Fibroblast of the aortic adventitia (primary cell): ENCODE results near the gene PTTG2. TPM values are rescaled to one million over a fixed set of nuclear protein-coding genes. Genes with fewer than 3 reads are reported as not detected.

Source experiments
- DNase-seq: peaks from one replicate; pipeline ENCODE4 v3.0.0-alpha.2; 2010; ENCODE audit warnings: low read depth
- H3K4me3 ChIP-seq: 2 replicates; pipeline ENCODE4 v1.5.1; 2011; ENCODE audit warnings: low read depth, mild to moderate bottlenecking, control low read depth, low read length, moderate library complexity
- CTCF ChIP-seq: IDR thresholded peaks from 2 replicates; pipeline ENCODE4 v1.5.1; 2011; ENCODE audit warnings: mild to moderate bottlenecking, low read length, control low read depth, inconsistent platforms; ENCODE audit not compliant: insufficient read depth
- total RNA-seq: library from RNA; depleted of rRNA; stranded (reverse); fragments of >200 nt; gene quantifications from 2 replicates; pipeline ENCODE4 v1.2.3, GENCODE V29; 2012; ENCODE audit warnings: low replicate concordance

The PTTG2 gene
- total RNA-seq, 1 donor: not detected

GRCh38 chr4:37983951-37984350 is 23.8 kb downstream of the PTTG2 start:
- no peak overlapping the region for H3K4me3 ChIP-seq
- no peak for TF ChIP-seq CTCF
- DNase-seq: no peak

DNA sequence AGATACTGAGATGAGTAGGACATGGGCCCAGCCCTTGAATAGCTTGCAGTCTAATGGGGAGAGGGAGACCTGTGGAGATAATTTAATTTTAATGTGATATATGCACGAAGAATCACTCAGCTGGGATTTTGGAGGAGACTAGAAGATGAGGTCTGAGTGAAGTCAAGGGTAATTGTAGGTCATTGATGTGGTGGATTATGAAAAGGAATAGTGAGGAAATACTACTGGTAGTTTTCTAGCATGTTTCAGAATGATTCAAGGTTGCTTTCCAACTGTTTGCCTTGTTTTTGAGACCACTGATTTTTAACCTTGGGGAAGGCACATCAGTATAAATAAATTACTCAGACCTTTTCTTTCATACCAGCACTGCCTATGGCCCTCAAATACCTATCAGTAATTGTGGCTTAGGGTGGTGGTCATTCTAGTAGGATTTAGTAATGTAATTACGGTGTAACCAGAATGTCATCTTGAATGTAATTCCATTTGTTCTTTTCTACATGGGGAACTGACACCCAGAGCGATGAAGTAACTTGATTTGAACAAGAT is 25.6 kb downstream of the PTTG2 start:
- no peak for DNase-seq
- H3K4me3 ChIP-seq: no peak overlapping the region
- no peak for TF ChIP-seq CTCF

- DNase-seq: no peak
- H3K4me3 ChIP-seq: no peak overlapping the region
- TF ChIP-seq CTCF: no peak
Observed at GRCh38 chr4:37988670-37989069, 28.5 kb downstream of the PTTG2 start.

- no peak for DNase-seq
- no peak for TF ChIP-seq CTCF
- H3K4me3 ChIP-seq: no peak overlapping the region
Observed at GRCh38 chr4:37989398-37990260, 29.4 kb downstream of the PTTG2 start.

DNA sequence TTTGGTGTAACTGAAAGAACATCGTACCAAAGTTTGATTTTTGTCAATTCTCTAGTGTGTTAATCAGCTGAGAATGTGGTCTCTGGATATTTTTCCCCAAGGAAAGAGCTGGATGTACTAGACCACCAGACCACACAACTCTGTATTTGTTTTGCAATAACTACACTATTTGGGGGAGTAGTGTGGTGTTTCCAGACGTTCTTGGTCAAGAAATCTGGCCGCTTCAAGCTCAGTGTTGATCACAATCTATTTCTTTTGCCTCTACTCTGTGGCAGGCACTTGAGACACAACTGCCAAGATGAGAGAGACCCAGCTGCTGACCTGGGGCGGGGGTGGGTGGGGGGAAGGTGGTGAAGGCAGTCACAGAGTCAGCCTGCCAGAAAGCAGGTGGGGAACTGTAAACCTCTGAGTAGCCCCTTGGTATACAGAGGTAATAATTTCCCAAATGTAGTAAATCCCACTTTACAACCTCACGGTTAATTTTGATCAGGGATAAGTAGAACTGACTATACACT is 30.6 kb downstream of the PTTG2 start:
- no peak for DNase-seq
- TF ChIP-seq CTCF: no peak
- no peak overlapping the region for H3K4me3 ChIP-seq

DNA sequence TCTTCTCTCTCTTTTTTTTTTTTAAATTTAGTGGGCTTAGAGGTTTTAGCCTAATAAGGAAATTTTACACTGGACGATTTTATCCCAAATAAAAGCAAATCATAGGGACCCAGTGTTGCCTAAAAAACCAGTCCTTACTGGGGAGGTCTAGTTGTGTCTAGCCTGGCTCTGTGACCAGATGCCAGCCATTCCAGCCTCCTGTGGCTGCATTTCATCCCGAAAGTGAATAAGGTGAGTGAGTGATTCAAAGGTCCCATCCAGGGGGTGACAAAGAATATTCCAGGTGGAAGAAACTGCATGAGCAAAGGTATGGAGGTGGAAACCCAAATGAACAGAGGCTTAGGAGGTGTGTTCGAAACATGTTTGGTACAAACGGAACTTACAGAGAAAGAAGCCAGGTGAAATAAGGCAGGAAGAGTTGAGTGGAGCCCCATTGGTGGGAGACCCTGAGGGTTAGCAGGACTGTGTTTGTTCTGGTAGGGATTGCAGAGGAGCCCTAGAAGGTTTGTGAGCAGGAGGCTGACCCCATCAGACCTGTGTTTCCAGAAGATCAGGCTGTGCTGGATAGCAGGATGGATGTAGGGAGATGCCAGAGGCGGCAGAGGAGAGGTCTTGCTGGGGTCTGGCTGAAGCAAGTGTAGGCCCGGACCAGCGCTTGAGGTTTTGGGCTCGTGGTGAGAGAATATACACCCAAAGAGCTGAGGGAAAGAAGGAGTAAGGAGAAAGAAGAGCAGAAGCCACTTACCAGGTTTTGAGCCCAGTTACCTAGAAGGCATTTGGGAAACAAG is 31.6 kb downstream of the PTTG2 start:
- DNase-seq: no peak
- no peak overlapping the region for H3K4me3 ChIP-seq
- TF ChIP-seq CTCF: no peak
